NB4 (cell line): ENCODE results near the gene BNC2.

Experiments
- MYC ChIP-seq: IDR thresholded peaks from 2 replicates; pipeline ENCODE4 v1.6.1; 2011; ENCODE audit warnings: low read depth, low read length
- POLR2A ChIP-seq: IDR thresholded peaks from 2 replicates; pipeline ENCODE4 v1.6.1; 2011; ENCODE audit warnings: mild to moderate bottlenecking; ENCODE audit not compliant: insufficient read length; ENCODE audit errors: extremely low read depth
- TF ChIP-seq, protein P1 (sequence below): IDR thresholded peaks from one replicate; pipeline ENCODE4 v1.5.1; 2012; ENCODE audit warnings: low read depth, low read length

DNA sequence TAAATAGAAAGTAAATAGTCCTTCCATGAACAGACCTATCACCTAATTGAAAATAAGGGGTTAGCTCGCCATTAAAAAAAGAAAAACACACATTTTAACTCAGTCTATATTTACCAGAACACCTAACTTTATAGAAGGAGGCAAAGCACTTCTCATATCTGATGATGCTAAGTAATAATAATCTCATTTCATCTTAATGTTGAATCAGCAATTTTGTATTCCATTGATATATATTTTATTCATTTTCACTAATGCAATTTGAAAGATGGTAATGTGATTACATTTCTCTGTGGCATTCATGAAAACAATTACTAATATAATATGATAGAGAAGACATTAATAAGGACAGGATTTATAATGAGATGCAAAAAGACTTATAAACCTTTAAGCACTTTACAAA is 276.7 kb downstream of the BNC2 start:
- TF ChIP-seq, protein P1, sequence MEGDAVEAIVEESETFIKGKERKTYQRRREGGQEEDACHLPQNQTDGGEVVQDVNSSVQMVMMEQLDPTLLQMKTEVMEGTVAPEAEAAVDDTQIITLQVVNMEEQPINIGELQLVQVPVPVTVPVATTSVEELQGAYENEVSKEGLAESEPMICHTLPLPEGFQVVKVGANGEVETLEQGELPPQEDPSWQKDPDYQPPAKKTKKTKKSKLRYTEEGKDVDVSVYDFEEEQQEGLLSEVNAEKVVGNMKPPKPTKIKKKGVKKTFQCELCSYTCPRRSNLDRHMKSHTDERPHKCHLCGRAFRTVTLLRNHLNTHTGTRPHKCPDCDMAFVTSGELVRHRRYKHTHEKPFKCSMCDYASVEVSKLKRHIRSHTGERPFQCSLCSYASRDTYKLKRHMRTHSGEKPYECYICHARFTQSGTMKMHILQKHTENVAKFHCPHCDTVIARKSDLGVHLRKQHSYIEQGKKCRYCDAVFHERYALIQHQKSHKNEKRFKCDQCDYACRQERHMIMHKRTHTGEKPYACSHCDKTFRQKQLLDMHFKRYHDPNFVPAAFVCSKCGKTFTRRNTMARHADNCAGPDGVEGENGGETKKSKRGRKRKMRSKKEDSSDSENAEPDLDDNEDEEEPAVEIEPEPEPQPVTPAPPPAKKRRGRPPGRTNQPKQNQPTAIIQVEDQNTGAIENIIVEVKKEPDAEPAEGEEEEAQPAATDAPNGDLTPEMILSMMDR: no peak
- TF ChIP-seq MYC (no peak), POLR2A (no peak)
